ENCODE results near the gene TSPAN11.
"Not testable (repeated sequence)": the region's sequence is repeated elsewhere in the genome, so short reads cannot be mapped to it uniquely, and the experiment has no call there.

Gene TSPAN11

GRCh38 chr12:31021809-31022494 is 95.4 kb downstream of the TSPAN11 start:
- no peak for DNase-seq

- DNase-seq: no peak
These were observed 96.8 kb downstream of the TSPAN11 start for GRCh38 chr12:31023271-31023724.

- no peak for DNase-seq
These were observed 99.7 kb downstream of the TSPAN11 start for GRCh38 chr12:31026202-31026601.

GRCh38 chr12:31027006-31027405 is 100.5 kb downstream of the TSPAN11 start:
- DNase-seq: not testable (repeated sequence)

- no peak for DNase-seq
These were observed 102.9 kb downstream of the TSPAN11 start for GRCh38 chr12:31029468-31029867.

GRCh38 chr12:31029916-31030562 is 103.5 kb downstream of the TSPAN11 start:
- no peak for DNase-seq

GRCh38 chr12:31031951-31032335 is 105.4 kb downstream of the TSPAN11 start:
- DNase-seq: no peak

GRCh38 chr12:31033146-31033545 is 106.6 kb downstream of the TSPAN11 start:
- no peak for DNase-seq

GRCh38 chr12:31033681-31034080 is 107.1 kb downstream of the TSPAN11 start:
- DNase-seq: no peak

GRCh38 chr12:31034372-31034771 is 107.8 kb downstream of the TSPAN11 start:
- no peak for DNase-seq

- DNase-seq: no peak
These were observed 108.7 kb downstream of the TSPAN11 start for GRCh38 chr12:31035226-31035625.

GRCh38 chr12:31035967-31036665 is 109.6 kb downstream of the TSPAN11 start:
- no peak for DNase-seq

GRCh38 chr12:31037028-31037427 is 110.5 kb downstream of the TSPAN11 start:
- DNase-seq: no peak

GRCh38 chr12:31037931-31038330 is 111.4 kb downstream of the TSPAN11 start:
- DNase-seq: no peak

GRCh38 chr12:31041033-31041564 is 114.6 kb downstream of the TSPAN11 start:
- no peak for DNase-seq
